ENCODE results near the gene TMEM132D.
"Not testable (repeated sequence)": the region's sequence is repeated elsewhere in the genome, so short reads cannot be mapped to it uniquely, and the experiment has no call there.

Gene TMEM132D

GRCh38 chr12:129903956-129904829 lies at the start of gene TMEM132D:
TSS of gene TMEM132D (minus strand) at chr12:129904025.
- ATAC-seq (no peak), DNase-seq (no peak)

- ATAC-seq = no peak
- no peak for DNase-seq
Observed at GRCh38 chr12:129949651-129950050, 45.8 kb upstream of the TMEM132D start.

GRCh38 chr12:129941618-129942017 lies 37.8 kb upstream of the TMEM132D start:
- DNase-seq (no peak), ATAC-seq (no peak)

- DNase-seq (no peak), ATAC-seq (no peak)
Observed at GRCh38 chr12:129938089-129938488, 34.3 kb upstream of the TMEM132D start.

GRCh38 chr12:129937426-129937825 lies 33.6 kb upstream of the TMEM132D start:
- ATAC-seq = no peak

GRCh38 chr12:129928643-129929042 lies 24.8 kb upstream of the TMEM132D start:
- no peak for ATAC-seq
- no peak for DNase-seq

More at GRCh38 chr12:129937426-129937825, 33.6 kb upstream of the TMEM132D start:
- DNase-seq = no peak

- no peak for DNase-seq
- ATAC-seq = no peak
Observed at GRCh38 chr12:129927316-129927900, 23.6 kb upstream of the TMEM132D start.

- DNase-seq (peak; percentile 39), ATAC-seq (no peak)
Observed at GRCh38 chr12:129911428-129912049, 7.7 kb upstream of the TMEM132D start.

- no peak for DNase-seq
- ATAC-seq = no peak
Observed at GRCh38 chr12:129909051-129910020, 5.5 kb upstream of the TMEM132D start.

GRCh38 chr12:129903092-129903945 lies 506 bp downstream of the TMEM132D start:
- no peak for DNase-seq
- no peak for ATAC-seq

GRCh38 chr12:129902371-129903091 lies 1.3 kb downstream of the TMEM132D start:
- ATAC-seq (no peak), DNase-seq (no peak)

- DNase-seq (no peak), ATAC-seq (no peak)
Observed at GRCh38 chr12:129901254-129901653, 2.6 kb downstream of the TMEM132D start.

- DNase-seq (no peak), ATAC-seq (no peak)
Observed at GRCh38 chr12:129900306-129900705, 3.5 kb downstream of the TMEM132D start.

- not testable (repeated sequence) for ATAC-seq
Observed at GRCh38 chr12:129899045-129899444, 4.8 kb downstream of the TMEM132D start.

GRCh38 chr12:129893691-129894090 lies 10.1 kb downstream of the TMEM132D start:
- DNase-seq (no peak), ATAC-seq (no peak)

More at GRCh38 chr12:129899045-129899444, 4.8 kb downstream of the TMEM132D start:
- DNase-seq = not testable (repeated sequence)

- no peak for ATAC-seq
- no peak for DNase-seq
Observed at GRCh38 chr12:129887101-129887500, 16.7 kb downstream of the TMEM132D start.

- no peak for DNase-seq
- ATAC-seq = no peak
Observed at GRCh38 chr12:129886541-129886940, 17.3 kb downstream of the TMEM132D start.

- no peak for ATAC-seq
- no peak for DNase-seq
Observed at GRCh38 chr12:129885287-129885686, 18.5 kb downstream of the TMEM132D start.

- DNase-seq (no peak), ATAC-seq (no peak)
Observed at GRCh38 chr12:129877411-129877810, 26.4 kb downstream of the TMEM132D start.

- ATAC-seq = no peak
- no peak for DNase-seq
Observed at GRCh38 chr12:129873833-129874208, 30.0 kb downstream of the TMEM132D start.
